SK-N-SH (cell line): Measurements from ENCODE around the gene SECTM1. TPM values are rescaled to one million over a fixed set of nuclear protein-coding genes. Genes with fewer than 3 reads are reported as not detected.
"Not testable (repeated sequence)": the region's sequence is repeated elsewhere in the genome, so short reads cannot be mapped to it uniquely, and the experiment has no call there.

ENCODE experiments used
- CTCF ChIA-PET: fragments of 300-600, 350-600 bp; formaldehyde crosslinking; extraction: SDS; loops from one replicate; lab custom pipeline; 2021; lab: Yijun Ruan, JAX
- POLR2A ChIA-PET: fragments of 350-600 bp; sonication (Branson Sonifier 250); formaldehyde crosslinking; extraction: SDS; loops from one replicate; lab custom pipeline; 2020; ENCODE audit warnings: antibody characterized with exemption, inconsistent platforms; lab: Yijun Ruan, JAX
- DNase-seq: peaks from one replicate; pipeline ENCODE4 v3.0.0; 2012
- H2AFZ ChIP-seq: fragments of 200-600 bp; sonication (generic); 2 replicates; pipeline ENCODE4 v1.8.1; 2016; ENCODE audit warnings: antibody characterized with exemption, mild to moderate bottlenecking, low read depth
- H3F3A ChIP-seq: fragments of 200-600 bp; sonication (generic); replicated peaks from 2 replicates; pipeline ENCODE3; 2016; ENCODE audit warnings: antibody characterized with exemption, mild to moderate bottlenecking; ENCODE audit not compliant: insufficient read depth
- H3K27ac ChIP-seq, 2 experiments: fragments of 200-500 bp in 1 of 2; fragments of 200-600 bp in 1 of 2; sonication (Bioruptor generic) in 1 of 2; sonication (generic), shearing (Covaris generic) in 1 of 2; 2 replicates each; pipeline versions ENCODE4 v1.5.1 to v1.6.1; 2014 to 2016; ENCODE audit warnings: low read depth in 2 of 2, inconsistent platforms in 1 of 2, low read length in 1 of 2, mild to moderate bottlenecking in 1 of 2, mixed read lengths in 1 of 2
- H3K27me3 ChIP-seq: fragments of 200-600 bp; sonication (generic), shearing (Covaris generic); 2 replicates; pipeline ENCODE4 v1.6.1; 2016; ENCODE audit warnings: mixed run types; ENCODE audit not compliant: insufficient read depth
- H3K36me3 ChIP-seq, 2 experiments: fragments of 200-500 bp in 1 of 2; fragments of 200-600 bp in 1 of 2; sonication (Bioruptor generic) in 1 of 2; sonication (generic) in 1 of 2; replicated peaks in 1 of 2; 2 replicates each; pipeline versions ENCODE3 to v1.5.1; 2014 to 2016; ENCODE audit warnings: low read length in 1 of 2, mild to moderate bottlenecking in 1 of 2; ENCODE audit not compliant: insufficient read depth in 2 of 2, control insufficient read depth in 1 of 2
- H3K4me1 ChIP-seq, 2 experiments: fragments of 200-500 bp in 1 of 2; fragments of 200-600 bp in 1 of 2; sonication (Bioruptor generic) in 1 of 2; sonication (generic), shearing (Covaris generic) in 1 of 2; 2 replicates each; pipeline versions ENCODE4 v1.5.1 to v1.6.1; 2014 to 2016; ENCODE audit warnings: low read depth in 1 of 2, low read length in 1 of 2, mixed run types in 1 of 2; ENCODE audit not compliant: insufficient read depth in 2 of 2, control insufficient read depth in 1 of 2
- H3K4me2 ChIP-seq: fragments of 200-600 bp; sonication (generic), shearing (Covaris generic); 2 replicates; pipeline ENCODE4 v1.6.1; 2017; ENCODE audit warnings: mixed run types
- H3K4me3 ChIP-seq, 2 experiments: fragments of 200-500 bp in 1 of 2; fragments of 200-600 bp in 1 of 2; sonication (Bioruptor generic) in 1 of 2; sonication (generic), shearing (Covaris generic) in 1 of 2; 2 replicates each; pipeline versions ENCODE4 v1.5.1 to v1.8.1; 2014 to 2016; ENCODE audit warnings: low read depth in 2 of 2, inconsistent platforms in 1 of 2, low read length in 1 of 2, mild to moderate bottlenecking in 1 of 2, mixed read lengths in 1 of 2, moderate library complexity in 1 of 2
- H3K79me2 ChIP-seq: fragments of 200-600 bp; sonication (generic); 2 replicates; pipeline ENCODE4 v1.8.1; 2017; ENCODE audit warnings: mild to moderate bottlenecking; ENCODE audit not compliant: insufficient read depth
- H3K9ac ChIP-seq: fragments of 200-600 bp; sonication (generic); 2 replicates; pipeline ENCODE4 v1.6.1; 2017; ENCODE audit warnings: mixed run types
- H3K9me2 ChIP-seq: fragments of 200-600 bp; sonication (generic); 2 replicates; pipeline ENCODE4 v1.6.1; 2017; ENCODE audit warnings: mixed run types
- H3K9me3 ChIP-seq: fragments of 200-600 bp; sonication (generic); 2 replicates; pipeline ENCODE4 v1.6.1; 2017; ENCODE audit warnings: mixed run types, mild to moderate bottlenecking, moderate library complexity
- H4K20me1 ChIP-seq: fragments of 200-600 bp; sonication (generic); 2 replicates; pipeline ENCODE4 v1.6.1; 2017; ENCODE audit warnings: mild to moderate bottlenecking, mixed run types; ENCODE audit not compliant: insufficient read depth
- GATA2 ChIP-seq: sonication (generic); formaldehyde crosslinking; IDR thresholded peaks from 2 replicates; pipeline ENCODE4 v1.5.0; 2020; ENCODE audit warnings: mild to moderate bottlenecking, missing genetic modification reagents
- RCOR1 ChIP-seq: fragments of 150-350 bp; IDR thresholded peaks from 2 replicates; pipeline ENCODE4 v1.6.1; 2017; ENCODE audit warnings: antibody characterized with exemption, low read length
- REST ChIP-seq: IDR thresholded peaks from 2 replicates; pipeline ENCODE4 v1.6.1; 2012; ENCODE audit warnings: mild to moderate bottlenecking, low read depth, low read length, moderate library complexity
- TAF1 ChIP-seq: IDR thresholded peaks from 2 replicates; pipeline ENCODE4 v1.6.1; 2012; ENCODE audit warnings: low read depth, mild to moderate bottlenecking, low read length, moderate library complexity, borderline replicate concordance
- USF1 ChIP-seq: IDR thresholded peaks from 2 replicates; pipeline ENCODE4 v1.4.0; 2012; ENCODE audit warnings: low read depth, borderline replicate concordance
- YY1 ChIP-seq: IDR thresholded peaks from 2 replicates; pipeline ENCODE4 v1.4.0; 2012; ENCODE audit warnings: low read depth, mild to moderate bottlenecking
- WGBS: methylation state at CpG from one replicate; pipeline ENCODE4 v1.1.6; 2017; ENCODE audit warnings: low lambda C conversion rate; 5-methylcytosine and 5-hydroxymethylcytosine counted together
- polyA plus RNA-seq, 3 experiments: library from polyadenylated mRNA; depleted of rRNA; stranded (reverse); fragments of >200 nt; gene quantifications; 2 replicates each; pipeline ENCODE4 v1.2.3, GENCODE V29; 2012

SECTM1 gene
- polyA plus RNA-seq, 1 of the 3 experiments (the other 2 are of a cell fraction) = 3.8 TPM

GRCh38 chr17:82373731-82374625 is 40.4 kb upstream of the SECTM1 start:
- Histone ChIP-seq H3K4me3 (peak overlapping the region in 1 of 2 experiments; percentile 30; a peak in 1 of 4 replicates), H3K79me2 (no peaks in the 10 kb centered on the region), H3K9ac (no peak overlapping the region), H3F3A (peaks cover 5% of the 10 kb centered on the region), H3K4me1 (peaks cover 3 to 27% of the 10 kb centered on the region in 2 experiments; a peak in 2 of 4 replicates), H3K36me3 (no peaks in the 10 kb centered on the region), H4K20me1 (no peaks in the 10 kb centered on the region), H3K27me3 (peaks cover 82% of the 10 kb centered on the region), H2AFZ (no peak overlapping the region), H3K4me2 (peak overlapping the region; percentile 72; the same call in 1 of the 2 replicates), H3K9me2 (no peaks in the 10 kb centered on the region), H3K27ac (no peak overlapping the region), H3K9me3 (no peaks in the 10 kb centered on the region)
- DNase-seq = peak; percentile 68
- ChIA-PET POLR2A (no interaction called here), CTCF (interaction anchor here (0.6 to 3.1 kb wide), 11 partner anchors 9 to 139 kb away, joined by 3 to 20 read pairs (median 5); no protein-coding TSS in a partner anchor)
- 35% methylated on average over 16 of the region's 37 CpGs for WGBS
- TF ChIP-seq YY1 = no peak
- peak; percentile 30; the same call in 1 of the 2 replicates for TF ChIP-seq USF1

- H3K27ac ChIP-seq, H3K79me2 ChIP-seq, POLR2A ChIA-PET, DNase-seq, H3K4me3 ChIP-seq, H3F3A ChIP-seq, H3K9ac ChIP-seq, H3K9me2 ChIP-seq, H3K36me3 ChIP-seq, H3K9me3 ChIP-seq, H4K20me1 ChIP-seq, H3K4me2 ChIP-seq, H2AFZ ChIP-seq: not testable (repeated sequence)
- Histone ChIP-seq H3K27me3 (peaks cover 73% of the 10 kb centered on the region), H3K4me1 (peaks cover 3 to 19% of the 10 kb centered on the region in 2 experiments; a peak in 2 of 4 replicates)
- CTCF ChIA-PET = interaction anchor here (0.6 to 2.4 kb wide), 13 partner anchors 8 to 138 kb away, joined by 3 to 9 read pairs (median 3); no protein-coding TSS in a partner anchor
- 83% methylated on average over 10 of the region's 10 CpGs for WGBS
Measured at GRCh38 chr17:82373072-82373452, 39.5 kb upstream of the SECTM1 start.

GRCh38 chr17:82372249-82373071 is 38.9 kb upstream of the SECTM1 start:
- Histone ChIP-seq H3K4me1 (peaks cover 3 to 18% of the 10 kb centered on the region in 2 experiments; a peak in 2 of 4 replicates), H3K9me2 (no peaks in the 10 kb centered on the region), H3K79me2 (no peaks in the 10 kb centered on the region), H3K9me3 (no peaks in the 10 kb centered on the region), H3F3A (peaks cover 5% of the 10 kb centered on the region), H3K27ac (no peak overlapping the region), H3K4me2 (no peak overlapping the region), H3K36me3 (no peaks in the 10 kb centered on the region), H4K20me1 (no peaks in the 10 kb centered on the region), H3K4me3 (no peak overlapping the region), H3K27me3 (peaks cover 67% of the 10 kb centered on the region), H3K9ac (no peak overlapping the region), H2AFZ (no peak overlapping the region)
- no peak for TF ChIP-seq REST
- TF ChIP-seq GATA2 = no peak
- no peak for TF ChIP-seq RCOR1
- no peak for TF ChIP-seq TAF1
- POLR2A ChIA-PET = no interaction called here
- DNase-seq = peak; percentile 54
- CTCF ChIA-PET = interaction anchor here (1.0 to 2.4 kb wide), 10 partner anchors 9 to 72 kb away, joined by 3 to 9 read pairs (median 4); no protein-coding TSS in a partner anchor
- 65% methylated on average over 41 of the region's 41 CpGs for WGBS
